TTC549 (cell line): ENCODE data around the gene WNT7B.
"Not testable (repeated sequence)": the region's sequence is repeated elsewhere in the genome, so short reads cannot be mapped to it uniquely, and the experiment has no call there.

Experiments used
- FAIRE-seq: peaks from 2 replicates; lab custom pipeline; 2012; peaks lifted over from hg19 to GRCh38; lab: Jason Lieb, UNC

The WNT7B gene

DNA sequence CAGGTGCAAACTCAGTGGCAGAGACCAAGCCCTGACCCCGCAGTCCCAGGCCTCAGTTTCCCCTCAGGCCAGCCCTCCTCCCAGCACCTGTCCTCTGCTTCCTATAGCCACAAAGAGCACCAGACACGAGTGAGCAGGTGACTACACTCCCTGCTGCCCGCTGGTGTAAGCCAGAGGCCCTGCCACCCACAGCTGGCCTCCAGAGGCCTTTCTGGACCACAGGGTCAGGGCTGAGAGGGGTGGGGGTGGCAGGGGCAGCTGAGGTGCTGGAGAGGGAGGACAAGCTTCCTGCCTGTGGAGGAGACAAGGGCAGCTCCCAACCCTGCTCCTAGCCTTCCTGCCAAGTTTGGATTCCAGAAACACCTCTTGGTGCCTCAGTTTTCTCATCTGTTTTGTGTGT lies 31.3 kb upstream of the WNT7B start:
- FAIRE-seq = no peak

- FAIRE-seq = no peak
Measured at GRCh38 chr22:46007848-46008261, 30.9 kb upstream of the WNT7B start.

DNA sequence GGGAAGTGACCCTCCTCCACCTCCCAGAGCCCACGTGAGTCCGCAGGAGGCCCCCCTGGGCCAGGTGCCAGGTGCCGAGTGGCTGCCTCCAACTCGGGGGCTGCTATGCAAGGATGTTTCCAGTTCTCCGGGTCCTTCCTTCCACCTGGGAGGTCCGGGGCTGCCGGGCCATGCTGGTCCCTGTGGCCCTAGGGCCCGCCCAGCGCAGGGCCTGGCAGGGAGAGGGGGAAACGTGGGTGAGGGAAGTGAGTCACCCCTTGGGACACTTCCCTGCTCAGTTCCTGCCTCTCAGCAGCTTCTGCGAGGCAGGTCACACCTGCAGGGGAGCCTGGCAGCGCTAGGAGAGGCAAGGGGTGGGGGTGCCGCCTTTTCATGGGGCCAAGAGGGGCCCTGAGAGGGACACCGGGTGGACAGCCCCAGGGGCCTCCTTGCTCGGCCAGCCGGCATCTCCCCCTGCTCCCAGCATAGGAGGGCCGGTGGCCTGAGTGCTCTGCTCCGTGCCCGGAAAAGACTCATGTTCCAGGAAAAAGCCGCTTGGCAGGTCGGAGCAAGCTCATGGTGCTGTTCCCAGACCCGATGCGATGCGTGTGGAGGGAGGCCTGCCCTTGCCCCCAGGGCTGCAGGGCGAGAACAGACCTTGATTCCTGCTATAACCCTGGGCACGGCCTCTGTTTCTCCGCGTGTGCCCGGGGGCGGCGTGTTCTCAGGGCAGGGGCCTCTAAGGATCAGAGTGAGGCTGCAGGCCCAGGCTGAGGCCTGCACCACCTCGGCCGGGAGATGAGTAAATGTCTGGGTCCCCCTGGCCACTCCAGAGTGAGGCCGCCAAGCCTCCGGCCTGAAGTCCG lies 30.3 kb upstream of the WNT7B start:
- no peak for FAIRE-seq

DNA sequence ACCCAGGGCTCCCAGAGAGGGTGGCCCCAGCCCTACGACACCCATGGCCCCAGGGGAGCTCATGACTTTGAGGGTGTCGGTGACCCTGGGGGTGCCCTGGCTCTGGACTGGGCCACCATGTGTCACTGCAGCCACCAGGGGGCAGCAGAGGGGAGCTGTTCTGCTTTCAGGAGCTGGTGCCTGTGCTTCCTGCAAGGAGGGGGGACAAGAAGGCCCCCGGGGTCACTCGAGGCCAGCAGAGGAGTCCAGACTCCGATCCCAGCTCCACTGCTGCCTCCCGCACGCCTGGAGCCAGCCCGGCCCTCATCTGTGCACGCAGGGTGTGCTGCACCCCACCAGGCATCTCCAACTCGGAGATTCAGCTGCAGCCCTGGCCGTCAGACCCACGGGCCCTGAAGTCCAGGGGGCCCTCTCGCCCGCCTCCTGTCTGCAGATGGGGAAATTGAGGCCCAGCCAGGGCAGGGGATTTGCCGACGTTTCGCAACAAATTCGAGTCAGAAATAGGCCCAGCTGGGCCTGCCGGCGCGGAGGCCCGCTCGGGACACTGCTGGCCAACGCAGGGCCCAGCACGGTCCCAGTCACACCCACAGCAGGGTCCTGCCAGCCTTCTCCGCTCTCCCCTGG lies 29.5 kb upstream of the WNT7B start:
- no peak for FAIRE-seq

DNA sequence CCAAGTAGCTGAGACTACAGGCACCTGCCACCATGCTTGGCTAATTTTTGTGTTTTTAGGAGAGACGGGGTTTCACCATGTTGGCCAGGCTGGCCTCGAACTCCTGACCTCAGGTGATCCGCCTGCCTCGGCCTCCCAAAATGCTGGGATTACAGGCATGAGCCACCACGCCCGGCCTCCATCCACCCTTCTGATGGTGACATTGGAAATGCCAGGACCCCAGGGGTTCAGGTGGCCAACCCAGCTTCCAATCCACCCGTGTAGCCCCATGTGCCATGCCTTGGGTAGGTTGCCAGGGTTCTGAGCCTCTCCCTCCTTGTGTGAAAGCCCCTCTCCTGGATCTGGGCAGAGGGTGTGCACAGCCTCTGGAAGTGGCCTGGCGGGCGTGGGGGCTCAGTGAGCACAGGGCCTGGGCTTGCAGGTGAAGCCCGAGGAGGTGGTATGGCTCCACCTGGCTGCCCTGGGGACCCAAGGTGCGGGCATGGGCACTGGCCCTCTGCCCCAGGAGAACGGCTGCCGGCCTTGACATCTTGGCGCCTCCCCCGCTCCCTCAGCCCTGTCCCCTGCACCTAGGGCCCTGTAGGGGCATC lies 28.2 kb upstream of the WNT7B start:
- not testable (repeated sequence) for FAIRE-seq

DNA sequence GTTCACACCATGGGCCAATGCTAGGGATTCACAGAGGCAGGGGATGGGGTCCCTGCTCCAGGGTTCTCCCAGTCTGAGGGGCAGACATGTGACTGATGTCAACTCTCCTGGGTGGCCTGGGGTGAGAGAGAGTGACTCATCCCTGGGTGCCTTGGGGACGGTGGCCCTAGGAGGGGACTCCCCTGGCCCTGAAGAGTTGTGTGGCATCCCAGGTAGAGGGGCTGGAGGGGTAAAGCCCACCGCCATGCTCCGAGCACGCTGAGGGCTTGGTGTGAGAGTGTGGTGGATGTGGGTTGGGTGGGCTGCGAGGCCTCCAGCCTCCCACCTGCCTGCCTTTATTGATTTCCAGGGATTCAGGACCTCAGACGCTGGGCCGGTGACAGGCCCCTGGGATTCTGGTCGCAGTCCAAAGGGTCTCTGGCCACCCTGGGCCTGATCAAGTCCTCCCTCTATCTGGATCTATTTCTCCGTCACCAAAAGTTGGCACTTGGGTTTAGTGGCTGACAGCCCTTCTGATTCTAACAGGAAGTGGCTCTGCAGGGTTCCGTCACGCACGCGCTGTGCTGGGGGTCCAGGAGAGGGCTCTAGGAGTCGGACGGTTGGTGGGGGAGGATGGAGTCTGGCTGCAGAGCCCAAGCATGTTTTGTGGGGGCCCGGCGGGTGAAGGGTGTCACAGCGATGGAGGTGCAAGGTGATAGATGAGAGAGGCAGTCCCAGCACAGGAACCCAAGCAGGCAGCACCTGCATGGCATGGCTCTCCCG lies 27.3 kb upstream of the WNT7B start:
- no peak for FAIRE-seq

GRCh38 chr22:46003271-46004091 lies 26.5 kb upstream of the WNT7B start:
- no peak for FAIRE-seq

DNA sequence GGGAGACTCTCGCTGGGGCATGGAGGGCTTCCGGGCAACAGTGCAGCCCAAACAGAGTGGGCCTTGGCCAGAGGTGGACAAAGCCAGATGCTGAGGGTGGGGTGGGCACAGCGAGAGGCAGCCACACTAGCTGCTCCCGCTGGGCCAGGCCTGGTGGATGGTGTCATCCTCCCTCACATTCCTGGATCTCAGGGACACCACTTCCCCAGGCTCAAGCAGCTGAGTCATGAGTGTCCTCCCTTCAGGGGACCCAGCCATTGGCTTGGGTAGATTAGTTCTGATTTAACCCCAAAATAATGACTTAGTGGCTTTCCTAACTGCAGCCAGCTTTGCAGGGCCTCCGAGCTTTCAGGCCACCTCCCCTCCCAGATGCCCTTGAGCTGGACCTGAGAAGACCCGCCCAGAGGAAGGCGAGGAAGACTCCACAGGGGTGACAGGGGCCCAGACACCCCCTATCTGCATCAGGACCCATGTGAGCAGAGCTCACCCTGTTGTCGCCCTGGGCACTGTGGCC lies 25.9 kb upstream of the WNT7B start:
- no peak for FAIRE-seq

GRCh38 chr22:46001426-46002106 lies 24.6 kb upstream of the WNT7B start:
- FAIRE-seq = no peak

DNA sequence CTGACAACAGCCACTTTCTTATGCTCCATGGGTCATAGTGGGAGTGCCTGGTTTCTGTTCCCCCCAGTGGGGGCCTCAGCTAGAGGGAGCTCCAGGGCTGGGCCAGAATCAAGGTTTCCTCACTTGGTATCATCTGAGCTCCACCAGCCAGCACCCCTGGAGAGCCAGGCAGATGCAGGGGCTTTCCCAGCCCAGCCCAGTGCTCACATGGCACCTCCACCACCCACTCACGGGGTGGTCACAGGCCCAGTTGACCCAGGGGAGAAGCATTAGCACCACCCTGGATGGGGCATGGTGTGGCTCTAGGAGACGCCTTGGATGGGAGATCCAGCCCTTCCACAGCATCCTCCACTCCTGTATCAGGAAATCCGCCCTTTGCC lies 24.1 kb upstream of the WNT7B start:
- FAIRE-seq = no peak

- FAIRE-seq = no peak
Measured at GRCh38 chr22:46000081-46001027, 23.4 kb upstream of the WNT7B start.

DNA sequence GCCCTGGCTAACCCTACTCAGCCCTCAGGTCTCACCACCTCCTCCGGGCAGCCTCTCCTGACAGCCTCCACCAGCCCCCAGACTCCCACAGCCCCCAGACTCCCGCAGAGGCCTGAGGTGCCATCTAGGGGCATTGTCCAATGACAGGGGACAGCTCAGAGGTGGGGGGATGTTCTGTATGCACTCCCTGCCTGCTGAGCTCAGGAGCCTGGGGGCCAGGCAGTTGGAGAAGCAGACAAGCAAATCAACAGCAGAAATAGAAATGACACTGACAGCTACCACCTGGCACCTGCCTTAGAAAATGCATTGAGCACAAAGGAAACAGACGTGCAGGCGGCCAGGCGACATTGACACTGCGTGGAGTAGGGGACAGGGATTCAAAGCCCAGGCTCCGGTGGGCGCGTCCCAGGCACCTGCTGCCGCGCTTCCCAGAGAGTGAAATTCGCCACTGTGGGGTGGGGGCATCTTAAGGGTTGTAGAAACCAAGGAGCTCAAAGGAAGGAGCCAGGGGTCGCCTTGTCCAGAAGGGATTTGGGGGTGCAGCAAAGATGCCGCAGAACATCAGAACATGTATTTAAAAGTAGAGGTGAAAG lies 22.5 kb upstream of the WNT7B start:
- FAIRE-seq = no peak

DNA sequence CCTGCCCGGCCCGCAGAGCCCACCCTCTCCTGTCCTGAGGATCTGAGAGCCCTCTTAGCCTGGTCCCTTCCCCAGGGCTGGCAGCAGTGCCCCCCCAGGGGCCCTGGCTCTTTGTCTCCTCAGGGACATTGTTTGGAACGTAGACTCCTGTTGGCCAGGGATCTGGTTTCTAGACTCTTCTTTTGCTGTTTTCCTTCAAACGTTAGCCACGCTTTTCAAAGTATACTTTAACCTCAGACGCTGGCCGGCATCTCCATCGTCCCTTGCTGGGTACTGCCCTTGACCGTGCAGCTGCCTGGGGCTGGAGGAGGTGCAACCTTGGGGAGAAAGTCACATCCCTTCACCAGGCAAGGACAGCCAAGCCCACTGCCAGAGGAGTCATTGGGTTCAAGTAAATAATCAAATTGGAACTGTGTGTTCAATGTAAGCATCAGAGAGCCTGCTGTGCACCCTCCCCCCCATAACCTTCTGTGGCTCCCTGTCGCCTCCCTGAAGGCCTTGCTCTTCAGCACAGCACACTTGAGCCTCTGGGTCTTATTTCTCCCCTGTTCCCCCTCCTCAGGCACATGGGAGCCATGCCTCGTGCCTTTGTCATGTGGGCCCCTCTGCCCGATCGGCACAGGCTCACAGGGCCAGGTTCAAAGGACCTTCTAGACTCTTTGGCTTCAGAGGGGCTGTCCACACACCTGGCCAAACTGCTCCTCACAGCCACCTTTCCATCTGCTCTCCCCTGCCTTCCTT lies 21.8 kb upstream of the WNT7B start:
- no peak for FAIRE-seq

GRCh38 chr22:45997777-45998637 lies 21.0 kb upstream of the WNT7B start:
- no peak for FAIRE-seq

- FAIRE-seq = no peak
Measured at GRCh38 chr22:45997077-45997776, 20.3 kb upstream of the WNT7B start.

DNA sequence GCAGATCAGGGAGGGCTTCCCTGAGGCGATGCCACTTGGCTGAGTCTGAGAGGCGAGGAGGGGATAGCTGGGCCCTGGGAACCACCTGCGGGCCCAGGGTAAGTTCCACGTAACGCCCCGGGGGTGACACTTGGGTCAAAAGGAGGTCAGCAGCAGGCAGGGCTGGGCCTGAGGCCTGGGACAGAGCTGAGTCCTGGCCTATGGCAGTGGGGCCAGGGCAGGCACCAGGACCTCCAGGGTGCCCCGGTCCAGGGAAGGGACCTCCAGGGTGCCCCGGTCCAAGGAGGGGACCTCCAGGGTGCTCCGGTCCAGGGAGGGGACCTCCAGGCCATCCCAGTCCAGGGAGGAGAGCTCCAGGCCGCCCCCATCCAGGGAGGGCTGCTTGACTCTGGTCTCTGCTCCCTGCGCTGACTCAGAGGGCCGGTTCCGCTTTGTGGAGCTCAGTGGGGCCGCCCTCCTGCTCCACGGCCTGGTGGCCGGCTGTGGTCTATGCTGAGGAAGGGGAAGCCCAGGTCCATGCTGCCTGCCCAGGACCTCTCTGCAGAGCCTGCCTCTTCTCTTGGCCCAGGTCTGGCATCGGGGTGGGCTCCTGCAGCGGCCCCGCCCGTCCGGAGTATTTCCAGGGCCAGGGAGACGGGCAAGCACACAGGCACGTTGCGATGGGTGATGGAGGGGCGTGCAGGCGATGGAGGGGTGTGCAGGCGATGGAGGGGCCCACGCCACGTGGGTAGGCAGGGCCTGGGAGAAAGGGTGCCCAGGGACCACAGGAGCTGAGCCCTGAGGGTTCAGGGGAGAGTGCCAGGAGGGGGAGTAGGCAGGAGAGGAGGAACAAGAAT lies 19.5 kb upstream of the WNT7B start:
- FAIRE-seq = no peak
